Liver (tissue), 9 donors: ENCODE measurements around the gene WNT2. TPM values are rescaled to one million over a fixed set of nuclear protein-coding genes. Genes with fewer than 3 reads are reported as not detected.

ENCODE experiments used
- DNase-seq: peaks from one replicate; pipeline ENCODE4 v3.0.0-alpha.2; 2017; ENCODE audit warnings: low spot score
- H3K27ac ChIP-seq, 2 donors: one replicate each; pipeline ENCODE4 v1.7.0; 2013; ENCODE audit warnings: inconsistent platforms in 2 of 2, low read length in 2 of 2, control low read depth in 1 of 2, low read depth in 1 of 2, mild to moderate bottlenecking in 1 of 2
- H3K27me3 ChIP-seq, 4 donors: one replicate each; pipeline versions ENCODE4 v1.6.1 to v1.7.0; 2013; ENCODE audit warnings: low read length in 3 of 4, inconsistent platforms in 1 of 4, mild to moderate bottlenecking in 1 of 4, moderate library complexity in 1 of 4; ENCODE audit not compliant: control insufficient read depth in 4 of 4, insufficient read depth in 4 of 4
- H3K36me3 ChIP-seq, 4 donors: one replicate each; pipeline versions ENCODE4 v1.6.1 to v1.7.0; 2013; ENCODE audit warnings: low read length in 3 of 4, mild to moderate bottlenecking in 3 of 4, low read depth in 1 of 4, moderate library complexity in 1 of 4; ENCODE audit not compliant: control insufficient read depth in 4 of 4, insufficient read depth in 3 of 4
- H3K4me1 ChIP-seq, 4 donors: one replicate each; pipeline versions ENCODE4 v1.6.1 to v1.7.0; 2013; ENCODE audit warnings: low read length in 3 of 4, mild to moderate bottlenecking in 3 of 4, moderate library complexity in 1 of 4; ENCODE audit not compliant: control insufficient read depth in 4 of 4, insufficient read depth in 4 of 4
- H3K4me3 ChIP-seq, 3 donors: one replicate each; pipeline versions ENCODE4 v1.6.1 to v1.7.0; 2013; ENCODE audit warnings: low read length in 3 of 3, control low read depth in 1 of 3, low read depth in 1 of 3, mild to moderate bottlenecking in 1 of 3
- H3K9ac ChIP-seq, 2 donors: one replicate each; pipeline ENCODE4 v1.7.0; 2013; ENCODE audit warnings: low read length in 2 of 2, mild to moderate bottlenecking in 2 of 2, moderate library complexity in 2 of 2, control low read depth in 1 of 2, low read depth in 1 of 2
- H3K9me3 ChIP-seq, 4 donors: one replicate each; pipeline versions ENCODE4 v1.6.1 to v1.7.0; 2013; ENCODE audit warnings: low read length in 3 of 4; ENCODE audit not compliant: control insufficient read depth in 4 of 4
- EGR1 ChIP-seq, 2 donors: IDR thresholded peaks; 2 replicates each; pipeline ENCODE4 v1.6.1; 2016 to 2018; ENCODE audit warnings: antibody characterized with exemption in 2 of 2, low read depth in 2 of 2
- FOXA1 ChIP-seq: IDR thresholded peaks from 2 replicates; pipeline ENCODE4 v1.6.1; 2016; ENCODE audit warnings: antibody characterized with exemption
- FOXA2 ChIP-seq: IDR thresholded peaks from 2 replicates; pipeline ENCODE4 v1.6.1; 2016; ENCODE audit warnings: antibody characterized with exemption
- GABPA ChIP-seq, 2 donors: IDR thresholded peaks in 1 of 2; conservative IDR thresholded peaks in 1 of 2; 2 replicates each; pipeline ENCODE4 v1.6.1; 2016; ENCODE audit warnings: antibody characterized with exemption in 2 of 2, mild to moderate bottlenecking in 1 of 2, moderate library complexity in 1 of 2
- HNF4A ChIP-seq, 2 donors: conservative IDR thresholded peaks; 2 replicates each; pipeline ENCODE4 v1.6.1; 2016; ENCODE audit warnings: antibody characterized with exemption in 2 of 2, mild to moderate bottlenecking in 2 of 2
- HNF4G ChIP-seq: IDR thresholded peaks from 2 replicates; pipeline ENCODE4 v1.6.1; 2016; ENCODE audit warnings: antibody characterized with exemption
- JUND ChIP-seq, 2 donors: IDR thresholded peaks; 2 replicates each; pipeline ENCODE4 v1.6.1; 2016; ENCODE audit warnings: antibody characterized with exemption in 2 of 2
- NR2F2 ChIP-seq: IDR thresholded peaks from 2 replicates; pipeline ENCODE4 v1.6.1; 2016; ENCODE audit warnings: antibody characterized with exemption
- RAD21 ChIP-seq, 2 donors: IDR thresholded peaks; 2 replicates each; pipeline ENCODE4 v1.6.1; 2016; ENCODE audit warnings: antibody characterized with exemption in 2 of 2, mild to moderate bottlenecking in 2 of 2
- RXRA ChIP-seq, 2 donors: IDR thresholded peaks; 2 replicates each; pipeline ENCODE4 v1.6.1; 2017 to 2018; ENCODE audit warnings: antibody characterized with exemption in 2 of 2, mild to moderate bottlenecking in 1 of 2
- SP1 ChIP-seq: IDR thresholded peaks from 2 replicates; pipeline ENCODE4 v1.6.1; 2018; ENCODE audit warnings: antibody characterized with exemption, mild to moderate bottlenecking
- TAF1 ChIP-seq: conservative IDR thresholded peaks from 2 replicates; pipeline ENCODE4 v1.6.1; 2016; ENCODE audit warnings: antibody characterized with exemption, mild to moderate bottlenecking
- YY1 ChIP-seq: IDR thresholded peaks from 2 replicates; pipeline ENCODE4 v1.6.1; 2016; ENCODE audit warnings: antibody characterized with exemption, mild to moderate bottlenecking
- WGBS: extraction: QIAGEN DNeasy Blood & Tissue Kit; methylation state at CpG from one replicate; pipeline ENCODE4 v1.1.7; 2013; 5-methylcytosine and 5-hydroxymethylcytosine counted together
- polyA plus RNA-seq, 2 donors: library from polyadenylated mRNA; stranded (reverse) in 1 of 2; unstranded in 1 of 2; fragments of 200-250 nt in 1 of 2; fragments of >200 nt in 1 of 2; fragmentation: Nextera tagmentation in 1 of 2; extraction: Ambion mirVana in 1 of 2; gene quantifications; one replicate each; pipeline versions ENCODE4 v1.2.1 to v1.2.3, GENCODE V29; 2013 to 2015
- total RNA-seq, 2 donors: library from RNA; depleted of rRNA; stranded (reverse); fragments of >200 nt; gene quantifications; one replicate each; pipeline ENCODE4 v1.2.3, GENCODE V29; 2014
- TF ChIP-seq, protein P1 (sequence below): IDR thresholded peaks from 2 replicates; pipeline ENCODE4 v1.6.1; 2016; ENCODE audit warnings: antibody characterized with exemption
- TF ChIP-seq, protein P2 (sequence below): IDR thresholded peaks from 2 replicates; pipeline ENCODE4 v1.6.1; 2016; ENCODE audit warnings: antibody characterized with exemption, mild to moderate bottlenecking
- TF ChIP-seq, protein P3 (sequence below): IDR thresholded peaks from 2 replicates; pipeline ENCODE4 v1.6.1; 2016; ENCODE audit warnings: antibody characterized with exemption
- TF ChIP-seq, protein P4 (sequence below): IDR thresholded peaks from 2 replicates; pipeline ENCODE4 v1.6.1; 2016; ENCODE audit warnings: antibody characterized with exemption
- TF ChIP-seq, protein P5 (sequence below): fragments of 150-350 bp; IDR thresholded peaks from 2 replicates; pipeline ENCODE4 v1.5.1; 2017; ENCODE audit warnings: improper control_type of control experiment, low read depth, low read length; ENCODE audit not compliant: missing input control
- donor health status: healthy.
- donor health status: healthy.
- donor health status: healthy.
- donor health status: healthy.
- donor health status: healthy.

The WNT2 gene
- total and polyA plus RNA-seq, 4 donors = 1.1 to 2.0 (median 1.6) TPM

DNA sequence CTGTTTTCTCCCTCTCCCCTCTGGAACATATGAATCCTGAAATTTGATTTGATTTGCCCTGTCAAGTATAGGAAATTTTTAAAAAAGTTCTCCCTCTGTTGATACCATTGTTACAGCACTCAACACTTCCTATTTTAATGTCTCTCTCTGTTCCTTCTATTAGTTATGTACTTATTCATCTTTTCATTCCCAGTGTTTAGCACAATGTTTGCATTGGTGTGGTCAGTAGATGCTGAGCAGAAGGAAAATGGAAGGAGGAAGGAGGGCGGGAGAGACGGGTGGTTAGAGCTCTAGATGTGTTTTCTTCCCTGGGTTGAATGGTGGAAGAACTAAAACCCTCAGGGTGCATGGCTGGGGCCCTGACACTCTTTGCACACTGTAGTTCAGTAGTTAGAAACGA lies 79.5 kb downstream of the WNT2 start:
- Histone ChIP-seq H3K36me3 (no peaks in the 10 kb centered on the region), H3K9ac (no peak overlapping the region), H3K27me3 (peaks cover 0 to 4% (median 1%) of the 10 kb centered on the region in 4 donors), H3K4me1 (no peaks in the 10 kb centered on the region), H3K4me3 (no peak overlapping the region), H3K27ac (no peak overlapping the region), H3K9me3 (no peaks in the 10 kb centered on the region)
- TF ChIP-seq FOXA1 (no peak), GABPA (IDR thresholded peaks at IDR 0.05 in 1 of 2, conservative IDR thresholded peaks at IDR 0.05 in 1 of 2) (no peak), TAF1 (no peak), JUND (IDR thresholded peaks at IDR 0.05) (no peak), HNF4G (no peak), RAD21 (IDR thresholded peaks at IDR 0.05) (no peak), NR2F2 (no peak), EGR1 (IDR thresholded peaks at IDR 0.05; ENCODE audit: low read depth in 2 of 2) (no peak), YY1 (no peak), RXRA (IDR thresholded peaks at IDR 0.05) (no peak), FOXA2 (no peak), SP1 (no peak), HNF4A (conservative IDR thresholded peaks at IDR 0.05) (no peak)
- TF ChIP-seq, protein P1, sequence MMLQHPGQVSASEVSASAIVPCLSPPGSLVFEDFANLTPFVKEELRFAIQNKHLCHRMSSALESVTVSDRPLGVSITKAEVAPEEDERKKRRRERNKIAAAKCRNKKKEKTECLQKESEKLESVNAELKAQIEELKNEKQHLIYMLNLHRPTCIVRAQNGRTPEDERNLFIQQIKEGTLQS = no peak
- TF ChIP-seq, protein P2, sequence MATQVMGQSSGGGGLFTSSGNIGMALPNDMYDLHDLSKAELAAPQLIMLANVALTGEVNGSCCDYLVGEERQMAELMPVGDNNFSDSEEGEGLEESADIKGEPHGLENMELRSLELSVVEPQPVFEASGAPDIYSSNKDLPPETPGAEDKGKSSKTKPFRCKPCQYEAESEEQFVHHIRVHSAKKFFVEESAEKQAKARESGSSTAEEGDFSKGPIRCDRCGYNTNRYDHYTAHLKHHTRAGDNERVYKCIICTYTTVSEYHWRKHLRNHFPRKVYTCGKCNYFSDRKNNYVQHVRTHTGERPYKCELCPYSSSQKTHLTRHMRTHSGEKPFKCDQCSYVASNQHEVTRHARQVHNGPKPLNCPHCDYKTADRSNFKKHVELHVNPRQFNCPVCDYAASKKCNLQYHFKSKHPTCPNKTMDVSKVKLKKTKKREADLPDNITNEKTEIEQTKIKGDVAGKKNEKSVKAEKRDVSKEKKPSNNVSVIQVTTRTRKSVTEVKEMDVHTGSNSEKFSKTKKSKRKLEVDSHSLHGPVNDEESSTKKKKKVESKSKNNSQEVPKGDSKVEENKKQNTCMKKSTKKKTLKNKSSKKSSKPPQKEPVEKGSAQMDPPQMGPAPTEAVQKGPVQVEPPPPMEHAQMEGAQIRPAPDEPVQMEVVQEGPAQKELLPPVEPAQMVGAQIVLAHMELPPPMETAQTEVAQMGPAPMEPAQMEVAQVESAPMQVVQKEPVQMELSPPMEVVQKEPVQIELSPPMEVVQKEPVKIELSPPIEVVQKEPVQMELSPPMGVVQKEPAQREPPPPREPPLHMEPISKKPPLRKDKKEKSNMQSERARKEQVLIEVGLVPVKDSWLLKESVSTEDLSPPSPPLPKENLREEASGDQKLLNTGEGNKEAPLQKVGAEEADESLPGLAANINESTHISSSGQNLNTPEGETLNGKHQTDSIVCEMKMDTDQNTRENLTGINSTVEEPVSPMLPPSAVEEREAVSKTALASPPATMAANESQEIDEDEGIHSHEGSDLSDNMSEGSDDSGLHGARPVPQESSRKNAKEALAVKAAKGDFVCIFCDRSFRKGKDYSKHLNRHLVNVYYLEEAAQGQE = no peak
- TF ChIP-seq, protein P3, sequence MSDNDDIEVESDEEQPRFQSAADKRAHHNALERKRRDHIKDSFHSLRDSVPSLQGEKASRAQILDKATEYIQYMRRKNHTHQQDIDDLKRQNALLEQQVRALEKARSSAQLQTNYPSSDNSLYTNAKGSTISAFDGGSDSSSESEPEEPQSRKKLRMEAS = no peak
- TF ChIP-seq, protein P4, sequence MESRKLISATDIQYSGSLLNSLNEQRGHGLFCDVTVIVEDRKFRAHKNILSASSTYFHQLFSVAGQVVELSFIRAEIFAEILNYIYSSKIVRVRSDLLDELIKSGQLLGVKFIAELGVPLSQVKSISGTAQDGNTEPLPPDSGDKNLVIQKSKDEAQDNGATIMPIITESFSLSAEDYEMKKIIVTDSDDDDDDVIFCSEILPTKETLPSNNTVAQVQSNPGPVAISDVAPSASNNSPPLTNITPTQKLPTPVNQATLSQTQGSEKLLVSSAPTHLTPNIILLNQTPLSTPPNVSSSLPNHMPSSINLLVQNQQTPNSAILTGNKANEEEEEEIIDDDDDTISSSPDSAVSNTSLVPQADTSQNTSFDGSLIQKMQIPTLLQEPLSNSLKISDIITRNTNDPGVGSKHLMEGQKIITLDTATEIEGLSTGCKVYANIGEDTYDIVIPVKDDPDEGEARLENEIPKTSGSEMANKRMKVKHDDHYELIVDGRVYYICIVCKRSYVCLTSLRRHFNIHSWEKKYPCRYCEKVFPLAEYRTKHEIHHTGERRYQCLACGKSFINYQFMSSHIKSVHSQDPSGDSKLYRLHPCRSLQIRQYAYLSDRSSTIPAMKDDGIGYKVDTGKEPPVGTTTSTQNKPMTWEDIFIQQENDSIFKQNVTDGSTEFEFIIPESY = no peak
- TF ChIP-seq, protein P5, sequence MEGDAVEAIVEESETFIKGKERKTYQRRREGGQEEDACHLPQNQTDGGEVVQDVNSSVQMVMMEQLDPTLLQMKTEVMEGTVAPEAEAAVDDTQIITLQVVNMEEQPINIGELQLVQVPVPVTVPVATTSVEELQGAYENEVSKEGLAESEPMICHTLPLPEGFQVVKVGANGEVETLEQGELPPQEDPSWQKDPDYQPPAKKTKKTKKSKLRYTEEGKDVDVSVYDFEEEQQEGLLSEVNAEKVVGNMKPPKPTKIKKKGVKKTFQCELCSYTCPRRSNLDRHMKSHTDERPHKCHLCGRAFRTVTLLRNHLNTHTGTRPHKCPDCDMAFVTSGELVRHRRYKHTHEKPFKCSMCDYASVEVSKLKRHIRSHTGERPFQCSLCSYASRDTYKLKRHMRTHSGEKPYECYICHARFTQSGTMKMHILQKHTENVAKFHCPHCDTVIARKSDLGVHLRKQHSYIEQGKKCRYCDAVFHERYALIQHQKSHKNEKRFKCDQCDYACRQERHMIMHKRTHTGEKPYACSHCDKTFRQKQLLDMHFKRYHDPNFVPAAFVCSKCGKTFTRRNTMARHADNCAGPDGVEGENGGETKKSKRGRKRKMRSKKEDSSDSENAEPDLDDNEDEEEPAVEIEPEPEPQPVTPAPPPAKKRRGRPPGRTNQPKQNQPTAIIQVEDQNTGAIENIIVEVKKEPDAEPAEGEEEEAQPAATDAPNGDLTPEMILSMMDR = no peak
- WGBS = 75% methylated on average over 3 of the region's 3 CpGs
- no peak for DNase-seq
